HG03196 (cell line): Measurements from ENCODE around the gene USP24.
"Not testable (repeated sequence)": the region's sequence is repeated elsewhere in the genome, so short reads cannot be mapped to it uniquely, and the experiment has no call there.

Experiments
- ATAC-seq: cut with Tn5 transposase; IDR thresholded peaks from one replicate; pipeline ENCODE4 v1.9.1; 2021; ENCODE audit not compliant: unreplicated experiment

Gene USP24

DNA sequence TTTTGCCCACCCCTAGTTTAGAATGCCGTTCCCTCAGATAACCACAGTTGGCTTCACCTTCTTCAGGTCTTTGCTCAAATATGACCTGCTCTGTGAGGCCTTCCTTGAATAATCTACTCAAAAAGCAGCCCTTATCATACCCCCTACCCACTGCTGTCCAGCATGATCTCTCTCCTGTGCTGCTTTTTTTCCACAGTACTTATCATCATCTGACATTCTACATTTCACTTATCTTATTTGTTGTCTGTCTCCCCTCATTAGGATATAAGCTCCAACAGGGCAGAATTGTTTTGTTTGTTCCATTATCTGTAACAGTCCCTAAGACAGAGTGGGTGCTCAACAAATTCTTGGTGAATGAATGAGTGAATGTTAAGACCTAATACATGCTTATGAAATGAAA lies 18.1 kb downstream of the USP24 start:
- no peak for ATAC-seq

GRCh38 chr1:55196433-55197035 lies 18.6 kb downstream of the USP24 start:
- ATAC-seq = no peak

GRCh38 chr1:55195521-55196233 lies 19.5 kb downstream of the USP24 start:
- peak; percentile 75 for ATAC-seq

DNA sequence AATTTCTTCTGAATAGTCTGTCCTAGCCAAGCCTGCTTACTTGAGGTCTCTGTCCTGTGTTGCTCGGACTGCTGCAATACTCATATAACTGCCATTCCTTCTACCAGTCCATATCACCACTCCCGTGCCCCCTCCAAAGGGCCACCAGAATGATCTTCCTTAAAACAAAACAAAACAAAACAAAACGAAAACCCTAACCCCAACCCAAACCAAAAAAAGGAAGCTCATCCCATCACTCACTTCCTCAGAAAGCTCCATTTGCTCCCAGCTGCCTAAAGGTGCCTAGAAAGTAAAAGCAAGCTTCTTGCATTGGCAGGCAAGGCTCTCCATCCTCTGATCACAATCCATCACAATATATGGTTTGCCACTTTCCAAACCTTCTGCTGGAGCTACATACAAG lies 20.3 kb downstream of the USP24 start:
- ATAC-seq = no peak

- ATAC-seq = no peak
These were observed 23.1 kb downstream of the USP24 start for GRCh38 chr1:55192093-55192492.

- ATAC-seq = not testable (repeated sequence)
These were observed 23.8 kb downstream of the USP24 start for GRCh38 chr1:55191219-55191952.

- no peak for ATAC-seq
These were observed 25.1 kb downstream of the USP24 start for GRCh38 chr1:55190109-55190508.

DNA sequence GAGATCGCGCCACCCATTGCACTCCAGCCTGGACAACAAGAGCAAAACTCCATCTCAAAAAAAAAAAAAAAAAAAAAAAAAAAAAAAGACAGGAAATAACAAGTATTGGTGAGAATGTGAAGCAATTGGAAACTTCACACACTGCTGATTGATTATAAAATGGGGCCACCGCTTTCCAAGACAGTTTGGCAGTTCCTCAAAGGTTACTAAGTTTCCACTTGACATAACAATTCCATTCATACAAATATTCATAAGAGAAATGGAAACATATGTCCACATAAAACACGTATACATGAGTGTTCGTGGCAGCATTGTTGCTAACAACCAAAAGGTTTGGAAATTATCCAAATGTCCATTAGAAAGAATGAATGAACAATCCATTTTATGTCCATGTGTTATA lies 26.3 kb downstream of the USP24 start:
- ATAC-seq = no peak

GRCh38 chr1:55185832-55186231 lies 29.3 kb downstream of the USP24 start:
- ATAC-seq = no peak

GRCh38 chr1:55184859-55185258 lies 30.3 kb downstream of the USP24 start:
- no peak for ATAC-seq

- ATAC-seq = no peak
These were observed 33.5 kb downstream of the USP24 start for GRCh38 chr1:55181666-55182065.

DNA sequence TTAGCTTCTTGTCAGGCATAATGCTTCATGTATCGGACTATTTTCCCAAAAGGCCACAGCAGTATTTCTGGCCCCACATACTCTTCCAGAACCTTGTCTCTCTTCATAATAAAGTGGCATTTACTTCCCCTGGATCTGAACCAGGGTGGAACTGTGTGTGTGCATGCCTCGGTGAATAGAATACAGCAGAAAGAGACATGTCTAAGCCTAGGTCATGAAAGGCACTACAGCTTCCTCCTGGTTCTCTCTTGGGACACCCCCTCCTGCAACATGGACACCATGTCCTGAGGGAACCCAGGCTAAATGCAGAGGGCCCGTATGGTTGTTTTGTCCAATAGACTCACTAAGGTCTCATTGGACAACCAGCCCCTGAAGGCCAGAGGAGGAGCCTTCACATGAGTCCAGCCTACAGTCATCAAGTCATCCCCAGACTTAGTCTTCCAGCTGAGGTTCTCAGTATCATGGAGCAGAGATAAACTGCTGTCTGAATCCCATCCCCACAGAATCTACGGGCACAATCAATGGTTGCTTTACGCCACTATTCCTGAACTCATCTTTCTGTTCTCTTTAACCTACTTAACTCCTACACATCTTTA lies 35.0 kb downstream of the USP24 start:
- ATAC-seq = no peak

DNA sequence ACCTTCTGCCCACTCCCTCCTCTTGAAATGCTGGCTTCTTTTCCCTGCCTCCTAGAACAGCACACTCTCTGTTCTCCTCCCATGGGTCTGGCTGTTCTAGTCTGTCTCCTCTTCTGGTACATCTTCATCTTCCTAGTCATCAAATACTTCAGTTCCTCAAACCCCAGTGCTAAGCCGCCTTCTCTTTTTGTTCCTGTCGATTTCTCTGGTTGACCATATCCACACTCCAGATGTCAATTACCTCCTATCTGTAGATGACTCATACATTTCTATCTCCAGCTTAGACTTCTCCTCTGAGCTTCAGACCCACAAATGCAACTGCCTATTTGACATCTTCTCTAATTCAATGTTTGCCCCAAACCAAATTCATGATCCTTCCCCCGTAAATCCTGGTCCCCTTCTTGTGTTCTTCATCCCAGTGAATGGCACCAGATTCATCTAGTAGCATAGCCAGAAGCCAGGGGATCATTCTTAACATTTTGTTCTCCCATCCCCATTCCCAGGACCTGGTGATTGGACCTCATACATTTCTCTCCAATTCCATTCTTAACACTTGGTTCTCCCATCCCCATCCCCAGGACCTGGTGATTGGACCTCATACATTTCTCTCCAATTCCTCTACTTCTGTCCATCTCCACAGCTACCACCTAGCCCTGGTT lies 35.9 kb downstream of the USP24 start:
- no peak for ATAC-seq

GRCh38 chr1:55172687-55173086 lies 42.5 kb downstream of the USP24 start:
- ATAC-seq = no peak

GRCh38 chr1:55172272-55172671 lies 42.9 kb downstream of the USP24 start:
- ATAC-seq = no peak

DNA sequence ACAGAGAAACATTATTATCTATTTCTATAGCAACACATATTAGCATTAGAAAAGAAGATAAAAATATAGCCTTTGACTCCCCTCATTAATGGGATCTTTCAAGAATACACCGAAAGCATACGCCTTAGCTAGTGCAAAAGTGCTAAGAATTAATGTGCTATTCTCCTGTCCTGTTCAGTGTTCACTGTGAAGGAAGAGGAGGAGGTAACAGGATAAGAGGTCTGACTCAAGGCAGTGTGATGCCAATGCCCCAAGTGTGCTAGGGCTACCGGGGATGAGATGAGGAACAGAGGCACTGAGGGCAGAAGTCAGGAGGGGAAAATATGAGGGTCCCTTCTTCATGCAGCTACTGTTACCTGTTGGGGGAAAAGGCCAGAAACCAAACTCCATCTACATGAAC lies 43.5 kb downstream of the USP24 start:
- ATAC-seq = no peak

DNA sequence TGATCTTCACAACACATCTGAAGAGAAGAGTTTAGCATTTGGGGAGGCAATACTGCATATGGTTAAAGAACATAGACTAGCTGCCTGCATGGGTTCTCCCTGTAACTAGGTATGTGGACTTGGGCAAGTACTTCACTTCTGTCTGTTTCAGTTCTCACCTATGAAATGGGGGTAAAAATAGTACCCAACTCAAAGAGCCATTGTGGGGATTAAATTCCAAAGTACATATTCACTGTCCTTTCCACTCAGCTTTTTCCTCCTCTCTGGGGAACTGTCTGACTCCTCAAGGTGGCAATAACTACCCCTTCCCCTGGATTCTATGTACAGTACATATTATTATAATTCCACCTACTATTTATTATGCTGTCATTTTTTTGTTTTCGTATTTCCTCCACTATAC lies 44.7 kb downstream of the USP24 start:
- ATAC-seq = no peak

DNA sequence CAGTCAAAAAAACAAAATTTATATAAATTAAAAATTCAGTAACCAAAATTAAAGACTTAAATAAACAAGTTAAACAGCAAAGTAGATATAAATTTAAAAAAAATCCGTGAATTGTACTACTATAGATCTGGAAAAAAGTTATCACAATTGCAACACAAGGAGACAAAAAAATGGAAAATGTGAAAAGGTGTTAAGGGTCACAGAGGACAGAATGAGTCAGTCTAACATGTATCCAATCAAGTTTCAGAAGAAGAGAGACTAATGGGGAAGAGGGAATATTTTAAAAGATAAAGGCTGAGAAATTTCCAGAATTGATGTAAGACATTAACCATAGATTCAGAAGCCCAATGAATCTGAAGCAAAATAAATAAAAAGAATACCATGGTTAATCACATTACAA lies 46.0 kb downstream of the USP24 start:
- ATAC-seq = no peak

DNA sequence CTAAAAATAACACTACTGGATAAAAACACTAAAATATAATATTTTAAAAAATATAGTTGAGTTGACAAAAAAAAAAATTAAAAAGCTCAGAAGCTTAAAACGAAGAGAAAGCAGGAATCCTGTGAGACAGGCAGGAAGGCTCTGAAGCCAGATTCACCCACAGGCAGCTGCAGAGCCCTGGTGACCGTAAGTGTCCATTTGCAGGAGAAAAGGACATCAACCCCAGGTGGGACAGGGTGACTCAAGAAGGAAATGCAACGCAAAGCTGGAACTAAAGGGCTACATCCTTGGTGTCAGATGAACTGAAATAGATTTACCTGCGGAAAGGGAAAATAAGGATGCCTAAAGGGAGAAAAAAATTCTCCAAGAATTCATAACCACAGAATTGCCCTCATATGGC lies 46.8 kb downstream of the USP24 start:
- ATAC-seq = no peak

GRCh38 chr1:55167224-55167871 lies 47.8 kb downstream of the USP24 start:
- no peak for ATAC-seq

- no peak for ATAC-seq
These were observed 50.3 kb downstream of the USP24 start for GRCh38 chr1:55164906-55165305.
